IMR-90 (cell line): ENCODE results near the gene IP6K2. TPM values are rescaled to one million over a fixed set of nuclear protein-coding genes. Genes with fewer than 3 reads are reported as not detected.
A peak's percentile ranks its signal among the peaks of the same experiment; 100 is the strongest.

ENCODE experiments used
- MAFK ChIP-seq: IDR thresholded peaks from 2 replicates; pipeline ENCODE4 v1.6.1; 2012; ENCODE audit warnings: low read depth, low read length, improper control_type of control experiment
- polyA plus RNA-seq, 3 experiments: library from polyadenylated mRNA; depleted of rRNA; stranded (reverse); fragments of >200 nt; gene quantifications; 2 replicates each; pipeline ENCODE4 v1.2.3, GENCODE V29; 2012; ENCODE audit warnings: low replicate concordance in 1 of 3
- total RNA-seq: library from RNA; depleted of rRNA; stranded (reverse); fragments of >200 nt; gene quantifications from 2 replicates; pipeline ENCODE4 v1.2.3, GENCODE V29; 2012
- TF ChIP-seq, protein P1 (sequence below): conservative IDR thresholded peaks from 2 replicates; pipeline ENCODE4 v1.5.1; 2012; ENCODE audit warnings: mild to moderate bottlenecking, low read depth, low read length, improper control_type of control experiment

Gene IP6K2
- total and polyA plus RNA-seq, 2 of the 4 experiments (the other 2 are of a cell fraction), result 73.7 to 169 TPM

DNA sequence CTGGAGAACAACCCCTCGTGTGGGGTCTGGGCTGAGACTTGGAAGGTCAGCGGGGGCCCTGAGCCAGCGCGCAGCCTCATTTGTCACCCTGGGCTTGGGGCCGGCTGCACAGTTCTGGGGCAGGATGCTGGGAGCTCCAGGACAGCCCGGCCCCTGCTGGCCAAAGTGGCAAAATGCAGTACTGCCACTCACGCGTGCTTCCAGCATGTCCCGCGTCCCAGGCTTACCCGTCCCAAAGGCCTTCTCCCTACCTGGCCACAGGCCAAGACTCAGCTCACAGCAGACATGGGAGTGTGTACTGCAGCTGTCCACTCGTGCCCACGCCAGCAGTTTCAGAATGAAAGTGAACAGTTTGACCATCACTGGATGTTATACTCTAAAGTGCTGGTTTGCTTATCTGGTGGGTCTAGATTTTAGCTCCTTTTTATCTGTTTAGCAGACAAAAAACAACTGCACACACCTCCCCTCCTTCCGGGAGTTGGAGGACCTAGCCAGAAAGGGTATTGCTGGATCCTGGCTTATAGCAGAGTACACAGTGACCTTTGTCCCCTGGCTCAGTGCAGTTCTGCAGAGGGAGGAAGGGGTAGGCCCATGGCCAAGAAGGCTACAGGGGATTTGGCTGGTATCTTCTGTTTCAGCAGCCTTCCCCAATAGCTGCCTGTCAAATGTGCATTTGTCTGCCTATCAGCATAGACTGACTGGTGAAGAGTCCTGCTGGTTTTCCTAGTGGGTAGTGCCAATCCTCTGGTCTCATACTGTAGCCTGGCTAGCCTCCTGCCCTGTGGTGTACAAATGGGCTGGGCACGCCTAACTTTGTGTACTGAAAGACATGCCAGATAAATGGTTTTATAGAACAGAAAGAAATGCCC is 23.2 kb upstream of the IP6K2 start (continued):
- TF ChIP-seq, protein P1, sequence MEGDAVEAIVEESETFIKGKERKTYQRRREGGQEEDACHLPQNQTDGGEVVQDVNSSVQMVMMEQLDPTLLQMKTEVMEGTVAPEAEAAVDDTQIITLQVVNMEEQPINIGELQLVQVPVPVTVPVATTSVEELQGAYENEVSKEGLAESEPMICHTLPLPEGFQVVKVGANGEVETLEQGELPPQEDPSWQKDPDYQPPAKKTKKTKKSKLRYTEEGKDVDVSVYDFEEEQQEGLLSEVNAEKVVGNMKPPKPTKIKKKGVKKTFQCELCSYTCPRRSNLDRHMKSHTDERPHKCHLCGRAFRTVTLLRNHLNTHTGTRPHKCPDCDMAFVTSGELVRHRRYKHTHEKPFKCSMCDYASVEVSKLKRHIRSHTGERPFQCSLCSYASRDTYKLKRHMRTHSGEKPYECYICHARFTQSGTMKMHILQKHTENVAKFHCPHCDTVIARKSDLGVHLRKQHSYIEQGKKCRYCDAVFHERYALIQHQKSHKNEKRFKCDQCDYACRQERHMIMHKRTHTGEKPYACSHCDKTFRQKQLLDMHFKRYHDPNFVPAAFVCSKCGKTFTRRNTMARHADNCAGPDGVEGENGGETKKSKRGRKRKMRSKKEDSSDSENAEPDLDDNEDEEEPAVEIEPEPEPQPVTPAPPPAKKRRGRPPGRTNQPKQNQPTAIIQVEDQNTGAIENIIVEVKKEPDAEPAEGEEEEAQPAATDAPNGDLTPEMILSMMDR, result peak; percentile 85
- no peak for TF ChIP-seq MAFK
